GM23338 (cell line): ENCODE results near the gene DAD1. TPM values are rescaled to one million over a fixed set of nuclear protein-coding genes. Genes with fewer than 3 reads are reported as not detected.

Experiments
- ATAC-seq: fragments of 200-7000 bp; cut with Tn5 transposase; 3 replicates; pipeline ENCODE4 v1.9.1; 2020
- DNase-seq: peaks from one replicate; pipeline ENCODE4 v3.0.0-alpha.2; 2015; ENCODE audit warnings: low spot score
- H2AFZ ChIP-seq: fragments of 200-600 bp; sonication (generic); 2 replicates; pipeline ENCODE4 v1.8.0; 2016; ENCODE audit warnings: antibody characterized with exemption, mild to moderate bottlenecking, moderate library complexity
- H3F3A ChIP-seq: fragments of 200-600 bp; sonication (generic); replicated peaks from 2 replicates; pipeline ENCODE4 v1.8.0; 2017; ENCODE audit warnings: antibody characterized with exemption, mixed run types, low read depth
- H3K27ac ChIP-seq: fragments of 200-600 bp; sonication (generic); 2 replicates; pipeline ENCODE4 v1.6.1; 2016; ENCODE audit warnings: low read depth
- H3K27me3 ChIP-seq: fragments of 200-600 bp; sonication (generic); 2 replicates; pipeline ENCODE4 v1.8.0; 2016; ENCODE audit warnings: mild to moderate bottlenecking, mixed run types, moderate library complexity; ENCODE audit not compliant: insufficient read depth
- H3K36me3 ChIP-seq: fragments of 200-600 bp; sonication (generic); 2 replicates; pipeline ENCODE4 v1.8.0; 2016; ENCODE audit warnings: mild to moderate bottlenecking; ENCODE audit not compliant: insufficient read depth
- H3K4me1 ChIP-seq: fragments of 200-600 bp; sonication (generic); 2 replicates; pipeline ENCODE4 v1.8.0; 2016; ENCODE audit warnings: mild to moderate bottlenecking, moderate library complexity; ENCODE audit not compliant: insufficient read depth
- H3K4me2 ChIP-seq: fragments of 200-600 bp; sonication (generic); 2 replicates; pipeline ENCODE4 v1.7.1; 2017; ENCODE audit warnings: mixed run types
- H3K4me3 ChIP-seq: fragments of 200-600 bp; sonication (generic); 2 replicates; pipeline ENCODE4 v1.6.1; 2016; ENCODE audit warnings: mixed run types
- H3K79me2 ChIP-seq: fragments of 200-600 bp; sonication (generic); replicated peaks from 2 replicates; pipeline ENCODE4 v1.8.0; 2017; ENCODE audit warnings: mild to moderate bottlenecking; ENCODE audit not compliant: insufficient read depth
- H3K9me2 ChIP-seq: fragments of 200-600 bp; sonication (generic); 2 replicates; pipeline ENCODE4 v1.8.0; 2017; ENCODE audit not compliant: insufficient read depth
- H4K20me1 ChIP-seq: fragments of 200-600 bp; sonication (generic); replicated peaks from 2 replicates; pipeline ENCODE4 v1.8.0; 2017; ENCODE audit warnings: mild to moderate bottlenecking; ENCODE audit not compliant: insufficient read depth
- H3K27ac Mint-ChIP-seq: 2 replicates; pipeline ENCODE4 v1.8.0; 2020; ENCODE audit warnings: inconsistent platforms, mild to moderate bottlenecking, moderate library complexity, mixed read lengths
- H3K27me3 Mint-ChIP-seq: 3 replicates; pipeline ENCODE4 v1.8.0; 2022; ENCODE audit warnings: low read depth, mild to moderate bottlenecking, moderate library complexity, mixed read lengths, inconsistent platforms; ENCODE audit not compliant: insufficient read depth, poor library complexity
- H3K36me3 Mint-ChIP-seq: 3 replicates; pipeline ENCODE4 v1.8.0; 2021; ENCODE audit warnings: low read depth, mild to moderate bottlenecking, inconsistent platforms, moderate library complexity, mixed read lengths
- H3K4me1 Mint-ChIP-seq: 3 replicates; pipeline ENCODE4 v1.8.0; 2020; ENCODE audit warnings: mild to moderate bottlenecking, inconsistent platforms, mixed read lengths
- H3K4me3 Mint-ChIP-seq: 3 replicates; pipeline ENCODE4 v1.8.0; 2021; ENCODE audit warnings: moderate library complexity, mild to moderate bottlenecking, inconsistent platforms, mixed read lengths
- H3K9me3 Mint-ChIP-seq: 3 replicates; pipeline ENCODE4 v1.8.0; 2020; ENCODE audit warnings: moderate library complexity, mild to moderate bottlenecking, inconsistent platforms, mixed read lengths
- CREB1 ChIP-seq: fragments of 250-450 bp; sonication (Bioruptor Pico); IDR thresholded peaks from 2 replicates; pipeline ENCODE4 v1.5.0; 2020; ENCODE audit warnings: low read depth, mild to moderate bottlenecking, moderate library complexity
- ETS1 ChIP-seq: IDR thresholded peaks from 2 replicates; pipeline ENCODE4 v1.6.1; 2016; ENCODE audit warnings: antibody characterized with exemption
- EZH2 ChIP-seq: fragments of 200-600 bp; sonication (generic); IDR thresholded peaks from one replicate; pipeline ENCODE4 v1.8.0; 2017; ENCODE audit warnings: antibody characterized with exemption, mild to moderate bottlenecking, low read depth; ENCODE audit not compliant: unreplicated experiment
- EZH2phosphoT487 ChIP-seq: fragments of 200-600 bp; sonication (generic); IDR thresholded peaks from one replicate; pipeline ENCODE4 v1.8.1; 2018; ENCODE audit warnings: antibody characterized with exemption; ENCODE audit not compliant: unreplicated experiment
- JUNB ChIP-seq: IDR thresholded peaks from one replicate; pipeline ENCODE4 v1.6.1; 2016; ENCODE audit warnings: antibody characterized with exemption; ENCODE audit not compliant: unreplicated experiment
- NANOG ChIP-seq: IDR thresholded peaks from 2 replicates; pipeline ENCODE4 v1.6.1; 2016; ENCODE audit warnings: antibody characterized with exemption, borderline replicate concordance
- POLR2AphosphoS5 ChIP-seq: IDR thresholded peaks from 2 replicates; pipeline ENCODE4 v1.6.1; 2016; ENCODE audit warnings: antibody characterized with exemption, low read depth
- REST ChIP-seq: IDR thresholded peaks from one replicate; pipeline ENCODE4 v1.6.1; 2018; ENCODE audit warnings: antibody characterized with exemption; ENCODE audit not compliant: unreplicated experiment
- STAT1 ChIP-seq: IDR thresholded peaks from one replicate; pipeline ENCODE4 v1.6.1; 2016; ENCODE audit warnings: antibody characterized with exemption; ENCODE audit not compliant: unreplicated experiment
- ZNF114 ChIP-seq: fragments of 250-450 bp; sonication (Bioruptor Pico); IDR thresholded peaks from 2 replicates; pipeline ENCODE4 v1.5.0; 2020; ENCODE audit warnings: mild to moderate bottlenecking, moderate library complexity
- ZNF331 ChIP-seq: fragments of 250-450 bp; sonication (Bioruptor Pico); IDR thresholded peaks from 2 replicates; pipeline ENCODE4 v1.5.0; 2020; ENCODE audit warnings: low read depth, mild to moderate bottlenecking, moderate library complexity
- polyA plus RNA-seq: library from polyadenylated mRNA; unstranded; fragments of >200 nt; fragmentation: Nextera tagmentation; extraction: Ambion mirVana; gene quantifications from 2 replicates; pipeline ENCODE4 v1.2.1, GENCODE V29; 2016
- total RNA-seq: library from RNA; depleted of rRNA; stranded (reverse); fragments of >200 nt; shearing (Covaris generic); gene quantifications from 2 replicates; pipeline ENCODE4 v1.2.3, GENCODE V29; 2014
- TF ChIP-seq, protein P1 (sequence below), 2 experiments: fragments of 200-600 bp in 1 of 2; sonication (generic) in 1 of 2; conservative IDR thresholded peaks; 2 replicates each; pipeline versions ENCODE4 v1.5.1 to v1.6.1; 2016 to 2017; ENCODE audit warnings: antibody characterized with exemption in 2 of 2, low read depth in 2 of 2, mild to moderate bottlenecking in 2 of 2, moderate library complexity in 1 of 2
- TF ChIP-seq, protein P2 (sequence below): fragments of 250-450 bp; sonication (Bioruptor Pico); IDR thresholded peaks from 2 replicates; pipeline ENCODE4 v1.5.0; 2020; ENCODE audit warnings: mild to moderate bottlenecking, moderate library complexity

Gene DAD1
- total and polyA plus RNA-seq, 2 experiments from 2014 or later, result 180 to 252 TPM

GRCh38 chr14:22610931-22611330, 21.9 kb upstream of the DAD1 start:
- no peak for DNase-seq
- peaks cover 31% of the 10 kb centered on the region for H3K36me3 ChIP-seq
- ATAC-seq, result no peak
- no peak overlapping the region for H3K4me3 ChIP-seq
- peaks cover 6% of the 10 kb centered on the region for H3K4me1 ChIP-seq
- peaks cover 55% of the 10 kb centered on the region for H3K36me3 Mint-ChIP-seq
- H2AFZ ChIP-seq, result no peak overlapping the region
- no peak overlapping the region for H3K4me2 ChIP-seq
- H3K27ac Mint-ChIP-seq, result no peak overlapping the region
- H3F3A ChIP-seq, result no peaks in the 10 kb centered on the region; the same call in 1 of the 2 replicates
- H3K9me2 ChIP-seq, result no peaks in the 10 kb centered on the region
- H3K4me3 Mint-ChIP-seq, result no peak overlapping the region
- no peaks in the 10 kb centered on the region for H3K27me3 ChIP-seq
- no peaks in the 10 kb centered on the region for H3K9me3 Mint-ChIP-seq
- no peak for TF ChIP-seq EZH2phosphoT487
- no peak for TF ChIP-seq POLR2AphosphoS5
- TF ChIP-seq, protein P1, sequence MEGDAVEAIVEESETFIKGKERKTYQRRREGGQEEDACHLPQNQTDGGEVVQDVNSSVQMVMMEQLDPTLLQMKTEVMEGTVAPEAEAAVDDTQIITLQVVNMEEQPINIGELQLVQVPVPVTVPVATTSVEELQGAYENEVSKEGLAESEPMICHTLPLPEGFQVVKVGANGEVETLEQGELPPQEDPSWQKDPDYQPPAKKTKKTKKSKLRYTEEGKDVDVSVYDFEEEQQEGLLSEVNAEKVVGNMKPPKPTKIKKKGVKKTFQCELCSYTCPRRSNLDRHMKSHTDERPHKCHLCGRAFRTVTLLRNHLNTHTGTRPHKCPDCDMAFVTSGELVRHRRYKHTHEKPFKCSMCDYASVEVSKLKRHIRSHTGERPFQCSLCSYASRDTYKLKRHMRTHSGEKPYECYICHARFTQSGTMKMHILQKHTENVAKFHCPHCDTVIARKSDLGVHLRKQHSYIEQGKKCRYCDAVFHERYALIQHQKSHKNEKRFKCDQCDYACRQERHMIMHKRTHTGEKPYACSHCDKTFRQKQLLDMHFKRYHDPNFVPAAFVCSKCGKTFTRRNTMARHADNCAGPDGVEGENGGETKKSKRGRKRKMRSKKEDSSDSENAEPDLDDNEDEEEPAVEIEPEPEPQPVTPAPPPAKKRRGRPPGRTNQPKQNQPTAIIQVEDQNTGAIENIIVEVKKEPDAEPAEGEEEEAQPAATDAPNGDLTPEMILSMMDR (conservative IDR thresholded peaks at IDR 0.05; ENCODE audit: low read depth in 2 of 2), result no peak
- TF ChIP-seq ZNF331 (CRISPR knock-in tag), result no peak
- TF ChIP-seq ETS1, result no peak
- no peak for TF ChIP-seq CREB1 (CRISPR knock-in tag)
- no peak for TF ChIP-seq ZNF114
- TF ChIP-seq STAT1, result no peak
- TF ChIP-seq, protein P2, sequence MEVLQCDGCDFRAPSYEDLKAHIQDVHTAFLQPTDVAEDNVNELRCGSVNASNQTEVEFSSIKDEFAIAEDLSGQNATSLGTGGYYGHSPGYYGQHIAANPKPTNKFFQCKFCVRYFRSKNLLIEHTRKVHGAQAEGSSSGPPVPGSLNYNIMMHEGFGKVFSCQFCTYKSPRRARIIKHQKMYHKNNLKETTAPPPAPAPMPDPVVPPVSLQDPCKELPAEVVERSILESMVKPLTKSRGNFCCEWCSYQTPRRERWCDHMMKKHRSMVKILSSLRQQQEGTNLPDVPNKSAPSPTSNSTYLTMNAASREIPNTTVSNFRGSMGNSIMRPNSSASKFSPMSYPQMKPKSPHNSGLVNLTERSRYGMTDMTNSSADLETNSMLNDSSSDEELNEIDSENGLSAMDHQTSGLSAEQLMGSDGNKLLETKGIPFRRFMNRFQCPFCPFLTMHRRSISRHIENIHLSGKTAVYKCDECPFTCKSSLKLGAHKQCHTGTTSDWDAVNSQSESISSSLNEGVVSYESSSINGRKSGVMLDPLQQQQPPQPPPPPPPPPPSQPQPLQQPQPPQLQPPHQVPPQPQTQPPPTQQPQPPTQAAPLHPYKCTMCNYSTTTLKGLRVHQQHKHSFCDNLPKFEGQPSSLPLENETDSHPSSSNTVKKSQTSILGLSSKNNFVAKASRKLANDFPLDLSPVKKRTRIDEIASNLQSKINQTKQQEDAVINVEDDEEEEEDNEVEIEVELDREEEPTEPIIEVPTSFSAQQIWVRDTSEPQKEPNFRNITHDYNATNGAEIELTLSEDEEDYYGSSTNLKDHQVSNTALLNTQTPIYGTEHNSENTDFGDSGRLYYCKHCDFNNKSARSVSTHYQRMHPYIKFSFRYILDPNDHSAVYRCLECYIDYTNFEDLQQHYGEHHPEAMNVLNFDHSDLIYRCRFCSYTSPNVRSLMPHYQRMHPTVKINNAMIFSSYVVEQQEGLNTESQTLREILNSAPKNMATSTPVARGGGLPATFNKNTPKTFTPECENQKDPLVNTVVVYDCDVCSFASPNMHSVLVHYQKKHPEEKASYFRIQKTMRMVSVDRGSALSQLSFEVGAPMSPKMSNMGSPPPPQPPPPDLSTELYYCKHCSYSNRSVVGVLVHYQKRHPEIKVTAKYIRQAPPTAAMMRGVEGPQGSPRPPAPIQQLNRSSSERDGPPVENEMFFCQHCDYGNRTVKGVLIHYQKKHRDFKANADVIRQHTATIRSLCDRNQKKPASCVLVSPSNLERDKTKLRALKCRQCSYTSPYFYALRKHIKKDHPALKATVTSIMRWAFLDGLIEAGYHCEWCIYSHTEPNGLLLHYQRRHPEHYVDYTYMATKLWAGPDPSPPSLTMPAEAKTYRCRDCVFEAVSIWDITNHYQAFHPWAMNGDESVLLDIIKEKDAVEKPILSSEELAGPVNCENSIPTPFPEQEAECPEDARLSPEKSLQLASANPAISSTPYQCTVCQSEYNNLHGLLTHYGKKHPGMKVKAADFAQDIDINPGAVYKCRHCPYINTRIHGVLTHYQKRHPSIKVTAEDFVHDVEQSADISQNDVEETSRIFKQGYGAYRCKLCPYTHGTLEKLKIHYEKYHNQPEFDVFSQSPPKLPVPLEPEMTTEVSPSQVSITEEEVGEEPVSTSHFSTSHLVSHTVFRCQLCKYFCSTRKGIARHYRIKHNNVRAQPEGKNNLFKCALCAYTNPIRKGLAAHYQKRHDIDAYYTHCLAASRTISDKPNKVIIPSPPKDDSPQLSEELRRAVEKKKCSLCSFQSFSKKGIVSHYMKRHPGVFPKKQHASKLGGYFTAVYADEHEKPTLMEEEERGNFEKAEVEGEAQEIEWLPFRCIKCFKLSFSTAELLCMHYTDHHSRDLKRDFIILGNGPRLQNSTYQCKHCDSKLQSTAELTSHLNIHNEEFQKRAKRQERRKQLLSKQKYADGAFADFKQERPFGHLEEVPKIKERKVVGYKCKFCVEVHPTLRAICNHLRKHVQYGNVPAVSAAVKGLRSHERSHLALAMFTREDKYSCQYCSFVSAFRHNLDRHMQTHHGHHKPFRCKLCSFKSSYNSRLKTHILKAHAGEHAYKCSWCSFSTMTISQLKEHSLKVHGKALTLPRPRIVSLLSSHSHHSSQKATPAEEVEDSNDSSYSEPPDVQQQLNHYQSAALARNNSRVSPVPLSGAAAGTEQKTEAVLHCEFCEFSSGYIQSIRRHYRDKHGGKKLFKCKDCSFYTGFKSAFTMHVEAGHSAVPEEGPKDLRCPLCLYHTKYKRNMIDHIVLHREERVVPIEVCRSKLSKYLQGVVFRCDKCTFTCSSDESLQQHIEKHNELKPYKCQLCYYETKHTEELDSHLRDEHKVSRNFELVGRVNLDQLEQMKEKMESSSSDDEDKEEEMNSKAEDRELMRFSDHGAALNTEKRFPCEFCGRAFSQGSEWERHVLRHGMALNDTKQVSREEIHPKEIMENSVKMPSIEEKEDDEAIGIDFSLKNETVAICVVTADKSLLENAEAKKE (CRISPR knock-in tag), result no peak
- TF ChIP-seq JUNB, result no peak
- no peak for TF ChIP-seq EZH2
- no peak for TF ChIP-seq REST
- TF ChIP-seq NANOG, result no peak
- H3K4me1 Mint-ChIP-seq, result peaks cover 13% of the 10 kb centered on the region
- no peak overlapping the region for H3K27ac ChIP-seq
- H3K27me3 Mint-ChIP-seq, result peaks cover 5% of the 10 kb centered on the region
- no peaks in the 10 kb centered on the region for H4K20me1 ChIP-seq
- H3K79me2 ChIP-seq, result no peaks in the 10 kb centered on the region
